Renal cortical epithelial cell (primary cell): ENCODE measurements around the gene PCDHGA2. TPM values are rescaled to one million over a fixed set of nuclear protein-coding genes. Genes with fewer than 3 reads are reported as not detected.
"Not testable (repeated sequence)": the region's sequence is repeated elsewhere in the genome, so short reads cannot be mapped to it uniquely, and the experiment has no call there.

Source experiments
- DNase-seq: peaks from one replicate; pipeline ENCODE4 v3.0.0-alpha.2; 2011; ENCODE audit warnings: low read depth
- total RNA-seq: library from RNA; depleted of rRNA; stranded (reverse); fragments of >200 nt; gene quantifications from 2 replicates; pipeline ENCODE4 v1.2.3, GENCODE V29; 2014

PCDHGA2 gene
- 1.2 and 3.1 TPM in 2 replicates for total RNA-seq

- peak; percentile 37 for DNase-seq
These were observed at the start of gene PCDHGA2 for GRCh38 chr5:141338538-141339306. Gene PCDHGA2 (plus strand): TSS chr5:141338760.

GRCh38 chr5:141298376-141298775 lies 40.2 kb upstream of the PCDHGA2 start:
- DNase-seq: no peak

- DNase-seq: no peak
These were observed 34.8 kb upstream of the PCDHGA2 start, which contains the start of gene SLC25A2 for GRCh38 chr5:141303756-141304155. Gene SLC25A2 (minus strand): TSS chr5:141304049. CDS start chr5:141303865, 184 bp downstream.

- DNase-seq: no peak
These were observed 31.9 kb upstream of the PCDHGA2 start for GRCh38 chr5:141306630-141307029.

- no peak for DNase-seq
These were observed 24.8 kb upstream of the PCDHGA2 start for GRCh38 chr5:141313711-141314110.

- DNase-seq: not testable (repeated sequence)
These were observed 21.6 kb upstream of the PCDHGA2 start for GRCh38 chr5:141316963-141317362.

- DNase-seq: no peak
These were observed 19.4 kb upstream of the PCDHGA2 start for GRCh38 chr5:141319202-141319601.

GRCh38 chr5:141319699-141320098 lies 18.9 kb upstream of the PCDHGA2 start:
- no peak for DNase-seq

GRCh38 chr5:141320225-141321169 lies 18.1 kb upstream of the PCDHGA2 start, which contains the start of gene TAF7:
Gene TAF7 (minus strand): TSS chr5:141320784. CDS start chr5:141320044, 740 bp downstream.
- peak; percentile 88 for DNase-seq

- DNase-seq: no peak
These were observed 16.3 kb upstream of the PCDHGA2 start for GRCh38 chr5:141322261-141322660.

GRCh38 chr5:141326088-141326854 lies 12.3 kb upstream of the PCDHGA2 start:
- DNase-seq: peak; percentile 35

- no peak for DNase-seq
These were observed 10.3 kb upstream of the PCDHGA2 start for GRCh38 chr5:141328231-141328630.

- peak; percentile 45 for DNase-seq
These were observed 8.1 kb upstream of the PCDHGA2 start, which contains the start of gene PCDHGA1 for GRCh38 chr5:141330299-141331080. Gene PCDHGA1 (plus strand): TSS chr5:141330514.

- not testable (repeated sequence) for DNase-seq
These were observed 6.0 kb upstream of the PCDHGA2 start for GRCh38 chr5:141332571-141332970.

- not testable (repeated sequence) for DNase-seq
These were observed 2.3 kb downstream of the PCDHGA2 start for GRCh38 chr5:141340781-141341354.

GRCh38 chr5:141342773-141343172 lies 4.2 kb downstream of the PCDHGA2 start:
- DNase-seq: no peak

GRCh38 chr5:141343242-141343952 lies 4.8 kb downstream of the PCDHGA2 start, which contains the start of gene PCDHGA3:
Gene PCDHGA3 (plus strand): TSS chr5:141343829. CDS start chr5:141344034, 205 bp downstream.
- DNase-seq: peak; percentile 22

- DNase-seq: no peak
These were observed 5.4 kb downstream of the PCDHGA2 start for GRCh38 chr5:141343953-141344463.

GRCh38 chr5:141345327-141345726 lies 6.8 kb downstream of the PCDHGA2 start:
- DNase-seq: no peak
